Fibroblast of peridontal ligament (primary cell): ENCODE data around the gene GRIK5.
A peak's percentile ranks its signal among the peaks of the same experiment; 100 is the strongest.
"Not testable (repeated sequence)": the region's sequence is repeated elsewhere in the genome, so short reads cannot be mapped to it uniquely, and the experiment has no call there.

Experiments
- DNase-seq: peaks from one replicate; pipeline ENCODE4 v3.0.0-alpha.2; 2010; ENCODE audit errors: extremely low read depth

GRIK5 gene

GRCh38 chr19:42017040-42017439 is 53.0 kb downstream of the GRIK5 start:
- DNase-seq, result no peak

- DNase-seq, result not testable (repeated sequence)
Measured at GRCh38 chr19:42012747-42013146, 57.3 kb downstream of the GRIK5 start.

- peak; percentile 49 for DNase-seq
Measured at GRCh38 chr19:42010245-42011126, 59.5 kb downstream of the GRIK5 start.

DNA sequence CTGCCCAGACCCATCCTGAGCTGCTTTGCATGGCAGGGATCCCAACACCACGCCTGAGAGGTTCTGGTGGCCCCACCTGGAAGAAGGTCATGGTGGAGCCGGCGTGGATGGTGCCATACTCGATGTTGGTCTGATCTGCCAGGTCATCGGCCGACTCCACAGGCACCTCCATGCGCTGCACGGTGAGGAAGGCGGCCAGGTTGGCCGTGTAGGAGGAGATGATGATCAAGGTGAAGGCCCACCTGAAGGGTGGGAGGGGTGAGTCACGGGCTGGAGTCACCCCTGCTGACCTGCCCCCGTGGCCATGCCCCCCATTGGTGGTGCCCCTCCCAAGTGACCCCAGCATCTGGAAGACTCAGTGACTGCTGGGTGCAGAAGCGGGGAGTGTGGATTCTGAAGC is 63.4 kb downstream of the GRIK5 start:
- no peak for DNase-seq

- DNase-seq, result no peak
Measured at GRCh38 chr19:42005504-42005903, 64.5 kb downstream of the GRIK5 start.

DNA sequence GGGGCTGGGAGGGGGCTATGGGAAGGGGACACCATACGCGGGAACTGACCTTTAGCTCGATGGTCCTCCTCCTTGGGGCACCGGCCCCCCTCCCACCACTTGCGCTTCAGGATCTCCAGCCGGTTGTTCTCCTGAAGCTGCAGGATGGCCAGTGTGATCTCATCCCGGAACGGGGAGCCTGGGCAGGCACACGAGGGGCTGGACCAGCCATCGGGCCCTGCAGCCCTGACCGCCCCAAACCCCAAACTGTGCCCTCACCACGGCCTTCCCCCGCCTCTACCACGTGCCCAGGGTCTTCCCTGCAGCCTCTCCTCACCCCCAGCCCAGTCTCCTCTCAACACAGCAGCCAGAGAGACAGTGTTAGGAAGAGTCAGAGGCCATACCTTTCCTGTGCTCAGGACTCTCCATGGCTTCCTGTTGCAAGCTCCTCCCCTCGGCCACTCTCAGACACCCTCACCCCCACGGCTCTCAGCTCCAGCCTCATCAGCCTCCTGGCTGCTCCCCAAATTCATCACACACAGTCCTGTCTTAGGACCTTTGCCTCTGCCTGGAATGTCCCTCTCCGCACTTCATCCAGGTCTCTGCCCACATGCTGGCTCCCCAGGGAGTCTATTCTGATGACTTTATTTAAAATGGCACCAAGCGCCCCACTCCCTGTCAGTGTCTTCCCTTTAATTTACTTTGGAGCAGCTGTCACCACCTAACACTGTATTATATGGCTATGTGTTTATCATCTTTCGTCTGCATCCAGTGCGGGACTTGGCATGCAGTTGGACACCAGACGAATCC is 66.3 kb downstream of the GRIK5 start:
- DNase-seq, result no peak

DNA sequence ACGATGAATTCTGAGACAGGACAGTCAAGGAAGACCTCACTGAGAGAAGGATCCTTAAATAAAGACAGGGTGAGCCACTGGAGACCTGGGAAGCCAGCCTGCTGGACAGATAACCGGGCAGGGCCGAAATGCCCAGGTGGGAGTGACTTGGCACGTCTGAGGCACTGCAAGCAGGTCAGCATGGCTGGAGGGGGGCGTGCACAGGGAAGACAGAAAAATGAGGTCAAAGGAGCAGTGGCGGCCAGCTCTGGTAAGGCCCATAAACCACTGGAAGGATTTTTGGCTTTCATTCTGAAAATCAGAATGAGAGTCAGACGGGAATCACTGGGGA is 70.2 kb downstream of the GRIK5 start:
- DNase-seq, result no peak

GRCh38 chr19:41999071-41999877 is 70.7 kb downstream of the GRIK5 start:
- DNase-seq, result no peak

GRCh38 chr19:41998246-41999020 is 71.6 kb downstream of the GRIK5 start:
- DNase-seq, result no peak

DNA sequence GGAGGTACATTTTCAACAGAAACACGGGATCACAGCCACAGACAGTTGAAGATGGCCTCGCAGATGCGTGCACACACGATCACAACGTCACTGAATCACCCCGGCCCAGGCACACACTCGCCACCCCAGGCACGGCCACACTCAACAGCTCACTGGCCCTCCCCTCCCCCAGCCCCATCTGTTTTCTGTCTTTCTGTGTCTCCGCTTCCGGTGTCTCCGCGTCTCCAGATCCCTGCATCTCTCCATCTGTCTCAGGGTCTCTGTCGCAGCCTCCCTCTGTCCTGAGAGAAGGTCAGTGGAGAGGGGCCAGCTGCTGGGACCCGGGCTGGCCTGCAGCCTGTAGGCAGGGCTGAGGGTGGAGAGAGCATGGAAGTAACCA is 72.2 kb downstream of the GRIK5 start:
- DNase-seq, result no peak

DNA sequence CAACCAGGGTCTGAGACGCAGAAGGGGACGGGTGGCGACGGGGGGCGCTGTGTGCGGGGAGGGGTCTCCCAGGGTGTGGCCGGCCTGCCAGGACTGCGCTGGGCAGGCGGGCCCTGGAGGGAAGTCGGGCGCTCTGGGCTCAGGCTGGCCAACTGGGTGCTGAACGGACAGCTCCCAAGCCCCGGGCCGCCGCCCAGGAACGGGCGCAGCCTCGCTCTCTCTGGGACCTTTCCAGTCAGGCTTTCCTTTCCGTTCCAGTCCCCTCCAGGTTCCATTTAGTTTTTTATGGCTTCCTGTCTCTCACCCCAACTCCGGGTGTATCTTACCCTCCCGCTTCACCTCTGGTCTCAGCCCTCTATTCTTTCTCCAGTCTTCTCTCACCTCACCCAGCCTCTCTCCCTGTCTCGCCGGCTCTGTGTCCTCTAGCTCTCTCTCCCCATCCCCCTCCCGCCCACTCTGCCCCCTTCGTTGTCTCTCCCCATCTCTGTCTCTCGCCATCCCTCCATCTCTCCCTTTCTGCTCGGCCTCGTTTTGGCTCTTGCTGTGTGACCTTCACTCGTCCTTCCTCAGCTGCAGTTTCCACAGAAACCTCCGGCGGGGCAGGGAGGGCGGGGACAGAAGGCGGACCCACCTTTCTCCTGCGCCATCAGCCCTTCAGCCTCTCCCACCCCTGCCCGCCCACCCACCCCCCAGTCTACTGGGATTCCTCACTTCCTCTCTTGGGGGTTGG is 72.7 kb downstream of the GRIK5 start:
- peak; percentile 18 for DNase-seq

DNA sequence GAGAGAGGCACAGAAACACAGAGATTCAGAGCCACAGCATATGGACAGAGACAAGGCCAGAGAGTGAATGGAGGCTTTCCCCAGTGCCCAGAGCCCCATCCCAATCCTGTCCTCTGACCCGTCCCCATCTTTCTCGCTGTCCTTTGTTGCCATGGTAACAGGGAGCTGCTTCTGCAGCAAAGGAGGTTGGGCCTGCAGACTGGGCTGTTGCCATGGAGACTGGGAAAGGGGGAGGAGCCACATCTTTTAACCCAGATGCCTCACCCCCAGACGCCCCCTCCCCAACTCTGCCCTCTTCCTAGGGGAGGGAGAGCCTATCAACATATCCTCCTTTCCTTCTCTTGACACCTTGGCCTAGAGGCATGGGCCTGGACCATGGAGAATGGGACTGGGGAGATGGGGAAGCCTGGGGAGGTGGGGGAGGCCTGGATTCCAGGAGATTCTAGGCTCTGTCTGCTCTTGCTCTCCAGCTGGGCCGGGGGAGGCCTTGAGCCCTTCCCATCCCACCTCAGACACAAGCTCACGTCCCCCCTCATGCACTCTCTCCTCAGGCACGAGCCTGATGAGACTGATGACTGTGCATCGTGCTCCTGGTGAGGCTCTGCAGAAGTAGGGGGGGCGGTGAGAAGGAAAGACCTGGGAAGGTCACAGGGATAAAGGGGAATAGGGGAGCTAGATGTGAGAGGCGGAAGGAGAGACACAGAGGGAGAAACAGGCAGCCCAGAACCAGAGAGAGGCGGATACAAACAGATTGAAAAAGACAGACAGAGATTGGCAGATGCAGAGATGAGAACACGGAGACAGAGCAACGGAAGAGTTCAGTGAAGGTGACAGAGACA is 73.8 kb downstream of the GRIK5 start:
- no peak for DNase-seq

GRCh38 chr19:41994994-41995958 is 74.7 kb downstream of the GRIK5 start:
- DNase-seq, result no peak

GRCh38 chr19:41994521-41994971 is 75.5 kb downstream of the GRIK5 start:
- DNase-seq, result no peak

DNA sequence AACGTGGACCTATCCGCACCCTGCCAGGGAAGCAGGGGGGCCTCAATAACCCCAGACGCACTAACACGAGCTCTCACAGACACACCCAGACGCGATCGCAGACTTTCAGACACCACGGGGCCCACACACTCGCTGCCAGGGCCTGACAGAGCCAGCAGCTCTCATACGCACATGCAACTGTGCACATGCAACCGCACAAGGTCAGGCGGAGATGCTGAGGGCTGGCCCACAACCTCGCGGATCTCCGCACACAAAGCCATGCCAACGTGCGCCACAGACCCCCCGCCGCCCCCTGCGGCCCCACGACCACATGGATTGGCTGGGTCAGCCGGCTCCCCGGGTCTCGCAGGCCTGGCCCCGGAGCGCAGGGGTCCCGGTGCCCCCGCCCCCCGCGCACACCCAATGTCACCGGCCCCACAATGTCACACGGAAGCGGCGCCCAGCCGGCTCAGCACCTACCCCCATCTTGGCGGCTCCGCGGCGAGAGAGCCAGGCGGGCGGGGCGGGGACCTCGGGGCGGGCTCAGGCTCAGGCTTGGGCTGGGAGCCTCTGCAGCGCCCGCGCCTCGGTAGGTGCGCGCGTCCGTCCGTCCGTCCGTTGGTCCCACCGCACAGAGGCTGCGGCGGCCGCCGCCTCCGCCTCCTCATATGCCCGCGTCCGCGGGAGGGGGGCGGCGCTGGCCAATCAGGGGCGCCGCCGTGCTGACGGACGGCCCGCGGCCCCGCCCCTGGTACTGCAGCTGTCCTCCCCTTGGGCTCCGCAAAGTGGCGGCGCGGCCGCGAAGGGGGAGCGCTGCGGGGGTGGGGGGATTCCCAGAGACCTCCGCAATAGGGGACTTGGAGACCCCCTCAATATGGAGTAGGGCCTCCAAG is 76.2 kb downstream of the GRIK5 start, which contains the start of gene ATP1A3:
Gene ATP1A3, minus strand, starts transcription at position 619 of the 872 bp plus-strand sequence. Its CDS starts 154 bp downstream, at position 465.
- peak; percentile 13 for DNase-seq

GRCh38 chr19:41991925-41992569 is 78.0 kb downstream of the GRIK5 start:
- DNase-seq, result not testable (repeated sequence)

- DNase-seq, result no peak
Measured at GRCh38 chr19:41991025-41991424, 79.0 kb downstream of the GRIK5 start.
